K562 (cell line): ENCODE data around the gene ANKRD13A. TPM values are rescaled to one million over a fixed set of nuclear protein-coding genes. Genes with fewer than 3 reads are reported as not detected.

Experiments used
- ATAC-seq: fragments of 200-7000 bp; cut with Tn5 transposase; 3 replicates; pipeline ENCODE4 v1.9.1; 2020; ENCODE audit warnings: moderate library complexity
- BruUV-seq: library from RNA; stranded (reverse); fragments of 400-500 nt; replicated peaks from 2 replicates; lab custom pipeline; 2021; lab: Mats Ljungman, UMichigan
- CTCF ChIA-PET: fragments of 300-600 bp; formaldehyde crosslinking; extraction: SDS; loops from one replicate; lab custom pipeline; 2021; ENCODE audit warnings: low intra/inter-chr PET ratio; lab: Yijun Ruan, JAX
- POLR2A ChIA-PET: fragments of 300-600, 350-650 bp; sonication (Branson Sonifier 250); formaldehyde crosslinking; extraction: SDS; loops from one replicate; lab custom pipeline; 2021; ENCODE audit warnings: antibody characterized with exemption, inconsistent platforms; lab: Yijun Ruan, JAX
- DNase-seq, 4 experiments: peaks; one replicate each; pipeline versions ENCODE4 v3.0.0 to v3.0.0-alpha.2; 2011 to 2018; ENCODE audit warnings: low spot score in 3 of 4, mixed read lengths in 3 of 4; ENCODE audit errors: extremely low read depth in 1 of 4
- FAIRE-seq: peaks from 2 replicates; lab custom pipeline; 2011; peaks lifted over from hg19 to GRCh38; lab: Jason Lieb, UNC
- H2AFZ ChIP-seq: 2 replicates; pipeline ENCODE4 v1.6.0; 2011; ENCODE audit warnings: low read depth, low read length, control low read depth, inconsistent platforms
- H3K27ac ChIP-seq: fragments of 200-600 bp; 3 replicates; pipeline ENCODE4 v1.8.0; 2011; ENCODE audit warnings: low read depth, mild to moderate bottlenecking, control low read depth, inconsistent platforms, low read length, moderate library complexity, mixed read lengths; ENCODE audit errors: extremely low read depth
- H3K27me3 ChIP-seq, 2 experiments: fragments of 300-600 bp in 1 of 2; 2 replicates in 1 of 2; 3 replicates in 1 of 2; pipeline versions ENCODE4 v1.6.0 to v1.8.0; 2011; ENCODE audit warnings: inconsistent platforms in 2 of 2, low read length in 2 of 2, mild to moderate bottlenecking in 1 of 2, mixed read lengths in 1 of 2, moderate library complexity in 1 of 2; ENCODE audit not compliant: control insufficient read depth in 2 of 2, insufficient read depth in 2 of 2
- H3K36me3 ChIP-seq: fragments of 300-600 bp; 3 replicates; pipeline ENCODE4 v1.8.0; 2011; ENCODE audit warnings: mild to moderate bottlenecking, low read length, inconsistent platforms; ENCODE audit not compliant: control insufficient read depth, insufficient read depth
- H3K4me1 ChIP-seq, 2 experiments: fragments of 200-600 bp in 1 of 2; replicated peaks in 1 of 2; 2 replicates in 1 of 2; 3 replicates in 1 of 2; pipeline versions ENCODE4 v1.5.1 to v1.8.0; 2011; ENCODE audit warnings: inconsistent platforms in 2 of 2, low read length in 2 of 2, mild to moderate bottlenecking in 1 of 2, mixed read lengths in 1 of 2, moderate library complexity in 1 of 2; ENCODE audit not compliant: control insufficient read depth in 2 of 2, insufficient read depth in 2 of 2
- H3K4me2 ChIP-seq: 2 replicates; pipeline ENCODE4 v1.6.1; 2011; ENCODE audit warnings: low read length, control low read depth, inconsistent platforms, mixed read lengths; ENCODE audit not compliant: insufficient read depth
- H3K4me3 ChIP-seq: fragments of 200-600 bp; sonication (generic), shearing (Covaris generic); 2 replicates; pipeline ENCODE4 v1.5.1; 2016; ENCODE audit warnings: control low read depth, inconsistent platforms
- H3K79me2 ChIP-seq: fragments of 200-600 bp; 3 replicates; pipeline ENCODE4 v1.8.0; 2011; ENCODE audit warnings: low read length, inconsistent platforms; ENCODE audit not compliant: control insufficient read depth, insufficient read depth
- H3K9ac ChIP-seq, 2 experiments: 2 replicates each; pipeline versions ENCODE4 v1.6.0 to v1.6.1; 2011; ENCODE audit warnings: low read depth in 2 of 2, low read length in 2 of 2, control low read depth in 1 of 2, inconsistent platforms in 1 of 2, mild to moderate bottlenecking in 1 of 2, mixed read lengths in 1 of 2; ENCODE audit not compliant: insufficient read depth in 1 of 2
- H3K9me1 ChIP-seq: one replicate; pipeline ENCODE4 v1.6.0; 2011; ENCODE audit warnings: inconsistent platforms, mild to moderate bottlenecking, low read length, moderate library complexity; ENCODE audit not compliant: control insufficient read depth, insufficient read depth
- H3K9me3 ChIP-seq: replicated peaks from 2 replicates; pipeline ENCODE4 v1.5.1; 2011; ENCODE audit warnings: low read depth, low read length, inconsistent platforms; ENCODE audit not compliant: control insufficient read depth, insufficient read depth
- H4K20me1 ChIP-seq: replicated peaks from 2 replicates; pipeline ENCODE4 v1.6.1; 2011; ENCODE audit warnings: low read length, inconsistent platforms, mixed read lengths; ENCODE audit not compliant: control insufficient read depth, insufficient read depth
- EP300 ChIP-seq: IDR thresholded peaks from 2 replicates; pipeline ENCODE4 v1.6.1; 2012; ENCODE audit warnings: low read length, improper control_type of control experiment
- IRF2 ChIP-seq: sonication (generic); formaldehyde crosslinking; IDR thresholded peaks from 2 replicates; pipeline ENCODE4 v1.8.1; 2022; ENCODE audit warnings: mild to moderate bottlenecking, missing genetic modification reagents
- MYBL2 ChIP-seq, 2 experiments: fragments of 450-650 bp in 1 of 2; sonication (generic) in 1 of 2; formaldehyde crosslinking in 1 of 2; IDR thresholded peaks; 2 replicates each; pipeline versions ENCODE4 v1.6.1 to v1.8.1; 2017 to 2022; ENCODE audit warnings: borderline replicate concordance in 1 of 2, inconsistent platforms in 1 of 2, low read depth in 1 of 2, mild to moderate bottlenecking in 1 of 2, missing genetic modification reagents in 1 of 2, moderate library complexity in 1 of 2
- NFYB ChIP-seq: IDR thresholded peaks from 2 replicates; pipeline ENCODE4 v1.6.1; 2011; ENCODE audit warnings: mild to moderate bottlenecking, moderate library complexity; ENCODE audit not compliant: insufficient read length; ENCODE audit errors: extremely low read depth
- PHB ChIP-seq: fragments of 250-450 bp; sonication (Bioruptor Pico); IDR thresholded peaks from 2 replicates; pipeline ENCODE4 v1.5.0; 2021
- RAD51 ChIP-seq: fragments of 450-650 bp; IDR thresholded peaks from 2 replicates; pipeline ENCODE4 v1.7.1; 2016; ENCODE audit warnings: low read depth, mild to moderate bottlenecking, borderline replicate concordance
- SIRT6 ChIP-seq: IDR thresholded peaks from one replicate; pipeline ENCODE4 v1.6.1; 2012; ENCODE audit warnings: low read depth, mild to moderate bottlenecking, control low read depth, inconsistent platforms, low read length, moderate library complexity
- SPI1 ChIP-seq: IDR thresholded peaks from 2 replicates; pipeline ENCODE4 v1.6.1; 2011; ENCODE audit warnings: low read depth, low read length, control low read depth, borderline replicate concordance
- TBP ChIP-seq: optimal IDR thresholded peaks from 2 replicates; pipeline ENCODE3; 2011; ENCODE audit warnings: low read depth, low read length, improper control_type of control experiment
- ZBTB7A ChIP-seq: IDR thresholded peaks from 2 replicates; pipeline ENCODE4 v1.6.1; 2011; ENCODE audit warnings: low read depth, mild to moderate bottlenecking, low read length, moderate library complexity, borderline replicate concordance; ENCODE audit not compliant: control insufficient read depth
- ZNF184 ChIP-seq: sonication (generic); formaldehyde crosslinking; IDR thresholded peaks from 2 replicates; pipeline ENCODE4 v1.5.0; 2020; ENCODE audit warnings: missing genetic modification reagents
- ZNF217 ChIP-seq: sonication (generic); formaldehyde crosslinking; IDR thresholded peaks from 2 replicates; pipeline ENCODE4 v1.8.0; 2022; ENCODE audit warnings: mild to moderate bottlenecking, missing genetic modification reagents
- ZNF76 ChIP-seq: fragments of 250-450 bp; sonication (Bioruptor Pico); IDR thresholded peaks from 2 replicates; pipeline ENCODE4 v1.4.0; 2020; ENCODE audit warnings: mild to moderate bottlenecking, moderate library complexity, borderline replicate concordance
- WGBS: fragments of 100-300 bp; shearing (Covaris generic); methylation state at CpG from one replicate; pipeline ENCODE4 v1.1.6; 2016; ENCODE audit warnings: low coverage, mixed read lengths; ENCODE audit not compliant: insufficient coverage; ENCODE audit errors: missing lambda C conversion rate; 5-methylcytosine and 5-hydroxymethylcytosine counted together
- in situ Hi-C: fragments of 300-500 bp; cut with MboI; formaldehyde crosslinking; loops from 4 replicates; pipeline ENCODE4 v1.15.0; 2018; ENCODE audit warnings: inconsistent platforms, mixed read lengths
- intact Hi-C: fragments of 100-400 bp; cut with micrococcal nuclease; formaldehyde crosslinking; loops from 2 replicates; pipeline ENCODE4 v1.14.2; 2022
- polyA plus RNA-seq, 8 experiments: library from polyadenylated mRNA; depleted of rRNA in 4 of 8; stranded (reverse) in 5 of 8; unstranded in 3 of 8; fragments of >200 nt; fragmentation: Nextera tagmentation in 2 of 8; fragmentation: Illumina TruSeq in 1 of 8; extraction: Ambion mirVana in 2 of 8; extraction: Trizol in 1 of 8; gene quantifications; 2 replicates each; pipeline versions ENCODE4 v1.2.1 to v1.2.3, GENCODE V29; 2011 to 2014; ENCODE audit warnings: inconsistent platforms in 1 of 8, missing spikeins in 1 of 8
- total RNA-seq, 7 experiments: library from RNA; depleted of rRNA in 6 of 7; stranded (reverse); fragments of >200 nt in 6 of 7; fragmentation: Illumina TruSeq in 2 of 7; extraction: Trizol in 2 of 7; gene quantifications; 2 replicates each; pipeline versions ENCODE4 v1.2.1 to v1.2.3, GENCODE V29; 2011 to 2021; ENCODE audit warnings: low replicate concordance in 1 of 7
- TF ChIP-seq, protein P1 (sequence below): fragments of 450-650 bp; formaldehyde crosslinking; IDR thresholded peaks from 2 replicates; pipeline ENCODE4 v1.4.0; 2022; ENCODE audit warnings: missing genetic modification characterization

Gene ANKRD13A
- total and polyA plus RNA-seq, 9 of the 15 experiments (the other 6 are each of a cell fraction or from before 2014, with no cell fraction given): 5.0 to 55.0 (median 41.5) TPM

DNA sequence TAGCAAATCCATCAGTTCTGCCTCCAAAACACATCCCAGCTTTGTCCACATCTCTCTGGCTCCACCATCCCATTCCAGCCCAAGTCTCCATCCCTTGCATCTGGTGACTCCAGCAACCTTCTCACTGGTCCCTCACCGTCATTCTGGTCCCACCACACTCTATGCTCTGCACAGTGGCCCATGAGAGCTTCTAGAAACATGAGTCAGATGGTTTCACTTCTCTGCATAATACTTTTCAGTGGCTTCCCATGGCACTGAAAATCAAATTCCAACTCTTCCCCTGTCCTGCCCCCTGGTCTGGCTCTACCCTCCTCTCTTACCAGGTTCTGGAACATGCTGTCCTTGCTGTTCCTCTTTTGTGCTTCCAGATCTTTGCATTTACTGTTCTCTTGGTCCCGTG lies 66.3 kb downstream of the ANKRD13A start:
- Histone ChIP-seq H3K9me1 (no peaks in the 10 kb centered on the region), H3K9me3 (no peaks in the 10 kb centered on the region), H2AFZ (no peak overlapping the region), H3K4me2 (no peak overlapping the region), H3K27ac (no peak overlapping the region), H3K36me3 (no peaks in the 10 kb centered on the region), H3K27me3 (no peaks in the 10 kb centered on the region), H4K20me1 (no peaks in the 10 kb centered on the region), H3K4me3 (no peak overlapping the region), H3K79me2 (no peaks in the 10 kb centered on the region), H3K9ac (no peak overlapping the region), H3K4me1 (peaks cover 6 to 14% of the 10 kb centered on the region in 2 experiments)
- DNase-seq: no peak
- in situ Hi-C loops: no loop called here
- ChIA-PET POLR2A (no interaction called here), CTCF (no interaction called here)
- no peak for FAIRE-seq
- 34% methylated on average over 2 of the region's 2 CpGs for WGBS
- no TSS peak for BruUV-seq
- intact Hi-C loops: no loop called here
- ATAC-seq: no peak
- TF ChIP-seq ZNF184 (CRISPR knock-in tag): no peak
- peak; percentile 25; the same call in 1 of the 2 replicates for TF ChIP-seq SPI1

DNA sequence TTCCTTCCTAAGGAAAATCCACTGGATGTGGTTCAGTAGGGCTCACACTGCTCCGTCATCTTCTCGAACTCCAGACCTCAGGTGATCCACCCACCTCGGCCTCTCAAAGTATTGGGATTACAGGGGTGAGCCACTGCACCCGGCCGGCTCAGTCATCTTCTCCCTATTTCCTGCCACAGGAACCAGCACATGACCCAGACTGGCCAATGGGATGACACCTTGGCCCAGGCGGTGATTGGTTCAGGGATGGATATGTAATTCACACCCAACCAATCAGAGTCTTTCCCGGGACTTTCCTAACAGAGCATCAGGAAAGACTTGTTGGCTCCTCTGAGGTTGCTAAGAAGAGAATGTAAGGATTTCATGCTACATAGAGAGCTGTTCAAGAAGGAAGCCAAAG lies 68.3 kb downstream of the ANKRD13A start:
- Histone ChIP-seq H3K9me3 (no peaks in the 10 kb centered on the region), H3K4me2 (no peak overlapping the region), H3K79me2 (no peaks in the 10 kb centered on the region), H3K27ac (no peak overlapping the region), H2AFZ (0 out of 2 replicates have a peak overlapping the region, but pooled peaks have one; percentile 4), H3K4me3 (no peak overlapping the region), H3K36me3 (no peaks in the 10 kb centered on the region), H3K9me1 (no peaks in the 10 kb centered on the region), H3K27me3 (no peaks in the 10 kb centered on the region), H4K20me1 (no peaks in the 10 kb centered on the region), H3K4me1 (peaks cover 6% of the 10 kb centered on the region in 2 experiments; a peak in 4 of 5 replicates), H3K9ac (no peak overlapping the region)
- ATAC-seq: peak; percentile 76
- ChIA-PET CTCF (no interaction called here), POLR2A (no interaction called here)
- intact Hi-C loops (no loop called here), in situ Hi-C loops (no loop called here)
- WGBS: 77% methylated on average over 7 of the region's 7 CpGs
- DNase-seq: peak in 2 of 4 experiments; percentile 41 to 46
- no peak for FAIRE-seq
- BruUV-seq: no TSS peak
- TF ChIP-seq, protein P1, sequence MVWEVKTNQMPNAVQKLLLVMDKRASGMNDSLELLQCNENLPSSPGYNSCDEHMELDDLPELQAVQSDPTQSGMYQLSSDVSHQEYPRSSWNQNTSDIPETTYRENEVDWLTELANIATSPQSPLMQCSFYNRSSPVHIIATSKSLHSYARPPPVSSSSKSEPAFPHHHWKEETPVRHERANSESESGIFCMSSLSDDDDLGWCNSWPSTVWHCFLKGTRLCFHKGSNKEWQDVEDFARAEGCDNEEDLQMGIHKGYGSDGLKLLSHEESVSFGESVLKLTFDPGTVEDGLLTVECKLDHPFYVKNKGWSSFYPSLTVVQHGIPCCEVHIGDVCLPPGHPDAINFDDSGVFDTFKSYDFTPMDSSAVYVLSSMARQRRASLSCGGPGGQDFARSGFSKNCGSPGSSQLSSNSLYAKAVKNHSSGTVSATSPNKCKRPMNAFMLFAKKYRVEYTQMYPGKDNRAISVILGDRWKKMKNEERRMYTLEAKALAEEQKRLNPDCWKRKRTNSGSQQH (CRISPR knock-in tag): no peak
- TF ChIP-seq TBP: no peak
- TF ChIP-seq PHB: no peak
- no peak for TF ChIP-seq MYBL2 (IDR thresholded peaks at IDR 0.05; ENCODE audit: low read depth)
- TF ChIP-seq MYBL2 (CRISPR knock-in tag; IDR thresholded peaks at IDR 0.05; ENCODE audit: borderline replicate concordance): no peak
- no peak for TF ChIP-seq IRF2 (CRISPR knock-in tag)
- no peak for TF ChIP-seq ZBTB7A
- TF ChIP-seq NFYB: peak; percentile 42
- no peak for TF ChIP-seq ZNF217 (CRISPR knock-in tag)
- no peak for TF ChIP-seq ZNF76
- no peak for TF ChIP-seq EP300
- peak; percentile 71; the same call in 1 of the 2 replicates for TF ChIP-seq RAD51
- TF ChIP-seq SIRT6: no peak
